A549 treated with RU486 at 1 μM for 4 hours (cell line): Measurements from ENCODE around the gene ARL13B. TPM values are rescaled to one million over a fixed set of nuclear protein-coding genes. Genes with fewer than 3 reads are reported as not detected.

Source experiments
- total RNA-seq: library from RNA; stranded (reverse); fragments of 200-300 nt; extraction: Qiagen RNA extraction; gene quantifications from 5 replicates; pipeline ENCODE4 v1.2.3, GENCODE V29; 2022; ENCODE audit warnings: low read depth

The ARL13B gene
- total RNA-seq: 7.4 to 13.0 TPM (median 12.3 TPM) in 5 replicates

DNA sequence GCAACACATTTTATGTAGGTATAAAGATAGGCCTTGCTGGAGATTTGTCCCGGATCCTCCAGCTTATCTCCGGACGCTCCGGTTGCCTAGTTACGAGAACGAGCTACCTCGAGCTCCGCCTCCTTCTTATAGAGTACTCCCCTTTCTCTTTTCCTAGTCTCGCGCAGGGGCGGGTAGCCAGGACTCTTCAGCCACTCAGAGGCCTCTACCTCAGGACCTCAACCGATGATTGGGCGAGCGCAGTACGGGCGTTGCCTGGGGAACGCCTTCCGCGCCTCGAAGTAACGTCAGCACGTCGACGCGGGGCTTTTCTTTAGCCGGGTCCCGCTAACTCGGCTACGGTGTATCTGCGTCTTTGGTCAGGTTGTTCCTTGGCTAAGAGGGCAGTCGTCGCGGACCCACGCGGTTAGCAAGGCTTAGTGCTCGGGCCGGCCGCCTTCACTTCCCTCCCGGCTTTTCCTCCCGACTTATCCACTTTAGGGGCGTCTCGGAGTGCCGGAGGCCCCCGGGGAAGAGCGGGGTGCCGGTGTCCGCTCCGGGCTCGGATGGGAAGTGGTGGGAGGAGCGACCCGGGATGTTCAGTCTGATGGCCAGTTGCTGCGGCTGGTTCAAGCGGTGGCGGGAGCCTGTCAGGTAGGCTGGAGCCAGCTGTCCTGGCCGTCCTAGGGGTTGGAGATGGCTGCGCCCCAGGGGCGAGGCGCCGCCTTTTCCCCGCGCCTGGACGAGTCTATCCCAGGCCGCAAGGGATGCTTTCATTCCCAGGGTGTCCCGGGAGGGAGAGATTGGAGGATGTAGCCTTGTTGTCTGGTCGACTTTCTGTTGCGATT is at the start of gene ARL13B:
ARL13B (plus strand) TSS at position 306 of the 827 bp plus-strand sequence; CDS start at position 575, 269 bp downstream.

DNA sequence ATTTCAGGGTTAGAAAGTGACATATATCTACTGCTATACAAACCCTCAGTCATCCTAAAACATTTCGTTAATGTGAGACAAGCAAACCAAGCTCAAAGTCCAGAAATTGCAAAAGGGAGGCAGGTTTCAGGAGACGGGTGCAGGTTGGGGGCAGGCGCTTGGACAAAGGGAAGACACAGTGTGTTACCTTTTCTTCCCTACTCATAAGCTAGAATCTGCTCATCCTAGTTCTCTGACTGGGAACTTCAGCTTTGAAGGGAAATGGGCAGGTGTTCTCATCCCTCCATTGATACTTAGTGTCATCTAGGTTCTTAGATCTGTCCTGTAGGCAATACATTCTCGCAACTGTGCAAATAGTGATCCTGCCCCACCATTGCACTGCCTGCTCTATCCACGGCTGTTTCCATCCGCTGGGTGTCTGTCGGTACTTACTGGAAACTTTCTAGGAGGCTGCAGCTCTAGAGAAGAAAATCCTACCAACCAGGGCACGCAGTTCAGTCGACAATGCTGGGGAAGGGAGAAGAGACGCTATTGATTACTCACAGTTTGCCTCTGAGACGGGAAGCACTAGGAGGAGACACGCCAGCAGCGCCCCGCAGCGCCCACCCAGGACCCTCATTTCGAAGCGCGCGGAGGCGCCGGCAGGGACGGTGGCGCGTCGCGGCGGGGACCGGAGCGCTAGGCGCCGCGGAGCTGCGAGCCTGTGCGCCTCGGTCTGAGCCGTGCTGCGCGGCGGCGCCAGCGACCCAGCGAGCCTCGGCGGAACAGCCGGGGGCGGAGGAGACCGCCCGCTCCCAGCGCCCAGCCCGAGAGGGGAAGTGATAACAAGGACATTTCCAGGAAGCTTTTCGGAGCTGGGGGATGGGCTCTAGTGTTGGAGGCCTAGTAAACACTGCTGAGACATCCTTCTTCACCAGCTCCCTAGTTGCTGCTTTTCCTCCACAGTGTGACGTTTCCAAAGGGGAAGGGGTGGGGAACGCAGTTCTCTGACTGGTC is 6.5 kb upstream of the ARL13B start, which contains the start of gene PROS1:
PROS1 (minus strand) TSS at position 766 of the 996 bp plus-strand sequence; CDS start at position 619, 147 bp downstream.

DNA sequence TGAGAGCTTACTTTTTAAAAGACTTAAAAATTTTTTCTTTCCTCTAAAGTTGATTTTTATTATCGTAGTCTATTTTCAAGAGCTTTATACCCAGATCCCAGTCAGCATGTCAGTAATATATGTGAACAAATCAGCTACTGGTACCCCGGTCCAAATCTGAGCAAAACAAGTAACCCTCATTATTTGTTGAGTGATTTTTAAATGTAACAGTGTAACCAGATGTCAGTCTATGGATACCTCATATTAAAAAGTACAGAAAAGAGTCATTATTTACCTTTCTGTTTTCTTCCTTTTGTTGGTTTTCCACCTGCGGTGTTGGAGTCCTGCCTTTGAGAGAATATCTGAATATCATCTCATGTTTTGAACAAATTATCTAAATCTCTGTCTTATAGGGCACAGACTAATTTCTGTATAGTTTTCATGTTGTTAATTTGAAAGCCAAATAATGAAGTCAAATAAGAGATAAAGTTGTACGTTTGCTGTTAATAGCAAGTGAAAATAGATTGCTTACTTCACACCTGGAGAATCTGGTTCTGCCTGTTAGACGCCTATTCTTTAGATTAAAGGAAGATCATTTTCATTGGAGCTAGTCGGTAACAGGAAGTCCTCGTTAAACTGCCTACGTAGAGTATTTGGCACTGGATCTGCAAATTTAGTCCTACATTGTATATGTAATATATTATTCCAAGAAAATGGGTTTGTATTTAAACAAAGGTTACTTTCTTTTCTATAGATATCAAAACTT is 48.3 kb downstream of the ARL13B start, which contains the start of gene STX19:
STX19 (minus strand) TSS at position 505 of the 745 bp plus-strand sequence. CDS start 13,328 bp downstream, outside the sequence.

DNA sequence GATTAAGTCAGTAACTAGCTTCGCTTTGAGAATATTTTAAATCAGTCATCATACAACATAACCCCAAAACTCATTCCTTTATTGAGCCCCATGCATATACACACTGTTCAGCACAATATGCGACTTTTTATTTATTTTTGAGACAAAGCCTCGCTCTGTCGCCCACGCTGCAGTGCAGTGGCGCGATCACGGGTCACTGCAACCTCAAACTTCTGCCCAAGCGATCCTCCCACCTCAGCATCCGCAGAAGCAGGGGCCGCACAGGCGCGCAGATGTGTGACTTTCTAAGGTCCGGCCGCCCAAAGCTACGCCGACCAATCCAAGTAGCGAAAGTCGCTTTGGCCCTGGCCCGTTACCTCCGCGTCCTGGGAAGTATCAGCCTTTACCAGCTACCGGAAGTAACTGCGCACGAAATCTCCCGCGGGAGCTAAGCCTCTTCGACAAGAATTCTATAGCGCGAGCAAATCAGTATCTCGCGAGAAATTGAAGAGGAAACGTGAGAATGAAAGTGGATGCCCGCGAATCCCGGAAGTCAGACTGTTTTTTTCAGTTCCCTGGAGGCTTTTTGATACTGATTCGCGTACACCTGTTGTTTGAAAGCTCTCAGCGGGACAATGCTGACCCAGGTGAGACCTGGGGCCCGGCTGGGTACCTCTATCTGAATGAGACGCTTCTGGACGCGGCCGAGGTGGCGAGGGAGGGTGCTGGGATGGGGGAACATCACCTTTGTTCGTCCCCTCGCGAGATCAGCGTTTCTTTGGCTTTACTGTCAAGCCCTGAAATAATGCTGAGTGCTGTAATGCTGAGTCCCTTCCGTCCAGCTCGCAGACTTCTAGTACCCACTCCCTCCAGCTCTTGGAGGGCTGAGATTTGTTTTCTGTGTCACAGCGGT is 82.8 kb downstream of the ARL13B start, which contains the start of the genes DHFR2 and NSUN3:
DHFR2 (minus strand) TSS at position 404 of the 892 bp plus-strand sequence. CDS start 1,405 bp downstream, outside the sequence.
NSUN3 (plus strand) TSS at position 549 of the 892 bp plus-strand sequence; CDS start at position 615, 66 bp downstream.

Other genes with a start within 250 kb of the ARL13B start
- gene PROS1, start 6.3 kb upstream of the ARL13B start, total RNA-seq: 6.8 to 10.9 TPM (median 9.7 TPM) in 5 replicates
- gene STX19, start 48.4 kb downstream of the ARL13B start, total RNA-seq: not detected in 5 replicates
- 2.7 to 4.3 TPM (median 3.4 TPM) in 5 replicates for gene DHFR2, start 82.8 kb downstream of the ARL13B start, total RNA-seq
- gene NSUN3, start 82.9 kb downstream of the ARL13B start, total RNA-seq: 4.9 to 7.9 TPM (median 6.4 TPM) in 5 replicates